GM21367 (cell line): Measurements from ENCODE around the gene SHISAL1.

Source experiments
- ATAC-seq: cut with Tn5 transposase; IDR thresholded peaks from one replicate; pipeline ENCODE4 v1.9.1; 2021; ENCODE audit not compliant: unreplicated experiment

Gene SHISAL1

DNA sequence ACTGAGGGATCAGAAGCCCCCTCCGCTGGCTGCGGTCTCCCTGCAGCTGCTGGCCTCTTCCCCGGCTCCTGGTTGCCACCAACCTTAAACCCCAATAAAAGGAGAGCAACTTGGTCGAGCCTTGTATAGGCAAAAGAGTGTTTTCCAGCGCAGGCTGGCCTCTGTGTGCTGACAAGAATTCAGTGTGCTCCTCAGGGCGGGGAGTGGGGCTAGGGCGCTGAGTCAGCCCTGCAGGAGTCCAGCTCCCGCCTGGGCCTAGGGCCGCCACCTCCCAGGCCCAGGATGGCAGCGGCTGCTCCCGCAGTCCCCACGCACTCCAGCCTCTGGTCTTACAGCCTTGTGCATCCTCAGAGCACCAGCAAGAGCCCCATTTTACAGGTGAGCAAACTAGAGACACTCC, at the start of gene SHISAL1:
TSS of gene SHISAL1 (minus strand) at position 186 of the 400 bp plus-strand sequence. CDS start 12,006 bp downstream, outside the sequence.
- no peak for ATAC-seq

DNA sequence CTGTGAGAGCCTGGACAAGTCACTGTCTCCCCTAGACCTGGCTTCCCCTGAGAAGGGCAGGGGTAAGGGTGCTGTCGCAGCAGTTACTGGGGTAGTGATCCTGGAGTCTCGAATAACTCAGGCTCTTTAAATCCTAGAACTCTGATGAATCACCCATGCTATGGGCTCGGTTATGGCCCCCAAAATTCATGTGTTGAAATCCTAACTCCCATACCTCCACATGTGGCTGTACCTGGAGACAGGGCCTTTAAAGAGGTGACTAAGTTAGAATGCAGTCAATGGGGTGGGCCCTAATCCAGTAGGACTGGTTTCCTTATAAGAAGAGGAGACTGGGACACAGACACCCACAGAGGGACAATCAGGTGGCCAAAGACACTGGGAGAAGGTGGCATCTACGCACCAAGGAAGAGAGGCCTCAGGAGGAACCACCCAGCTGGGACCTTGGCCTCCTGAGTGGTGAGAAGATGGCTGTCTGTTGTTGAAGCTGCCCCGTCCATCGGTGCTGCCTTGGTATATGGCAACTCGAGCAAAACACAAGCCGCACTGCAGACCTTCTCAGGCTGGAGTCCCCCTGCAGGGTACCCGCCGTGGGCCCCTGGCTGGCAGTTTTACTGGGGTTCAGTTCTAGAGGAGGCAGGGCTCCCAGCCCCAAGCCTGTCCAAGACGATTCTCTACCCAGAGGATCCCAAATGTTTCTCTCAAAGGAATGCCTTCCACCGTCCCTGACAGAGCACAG, 48.8 kb upstream of the SHISAL1 start:
- ATAC-seq, result no peak

DNA sequence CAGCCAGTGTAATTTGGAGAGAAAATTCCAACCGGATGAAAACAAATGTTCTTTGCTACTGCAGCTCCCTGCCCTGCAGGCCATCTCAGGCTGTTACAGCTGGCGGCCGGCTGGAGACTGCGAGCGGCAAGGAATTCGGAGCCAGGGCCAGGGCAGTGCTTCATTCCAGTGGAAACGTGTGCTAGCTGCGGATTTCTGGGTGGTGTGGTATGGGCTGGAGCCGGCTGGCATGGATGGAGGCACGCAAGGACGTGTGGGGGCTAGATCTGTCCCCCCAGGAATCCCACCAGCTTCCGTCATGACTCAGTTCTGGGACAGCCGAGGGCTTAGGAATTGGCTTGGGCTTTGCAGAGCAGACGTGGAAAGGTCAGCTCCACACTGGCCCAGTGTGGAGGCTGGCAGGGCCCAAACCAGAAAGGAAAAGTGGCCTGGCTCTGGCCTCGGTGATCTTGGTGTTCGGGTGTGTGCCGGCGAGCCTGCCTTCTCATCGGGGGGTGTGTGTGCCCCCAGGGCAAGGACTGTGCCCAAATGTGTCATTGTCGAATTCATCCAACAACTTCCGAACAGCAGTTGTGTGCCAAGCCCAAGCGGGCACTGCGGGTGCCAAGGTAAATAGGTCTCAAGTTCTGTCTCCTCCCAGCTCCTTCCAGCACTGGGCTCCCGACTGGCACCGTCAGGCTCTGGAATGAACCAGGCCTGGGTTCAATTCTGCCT, 48.1 kb upstream of the SHISAL1 start:
- no peak for ATAC-seq

- ATAC-seq, result no peak
Measured at GRCh38 chr22:44360306-44360667, 47.5 kb upstream of the SHISAL1 start.

DNA sequence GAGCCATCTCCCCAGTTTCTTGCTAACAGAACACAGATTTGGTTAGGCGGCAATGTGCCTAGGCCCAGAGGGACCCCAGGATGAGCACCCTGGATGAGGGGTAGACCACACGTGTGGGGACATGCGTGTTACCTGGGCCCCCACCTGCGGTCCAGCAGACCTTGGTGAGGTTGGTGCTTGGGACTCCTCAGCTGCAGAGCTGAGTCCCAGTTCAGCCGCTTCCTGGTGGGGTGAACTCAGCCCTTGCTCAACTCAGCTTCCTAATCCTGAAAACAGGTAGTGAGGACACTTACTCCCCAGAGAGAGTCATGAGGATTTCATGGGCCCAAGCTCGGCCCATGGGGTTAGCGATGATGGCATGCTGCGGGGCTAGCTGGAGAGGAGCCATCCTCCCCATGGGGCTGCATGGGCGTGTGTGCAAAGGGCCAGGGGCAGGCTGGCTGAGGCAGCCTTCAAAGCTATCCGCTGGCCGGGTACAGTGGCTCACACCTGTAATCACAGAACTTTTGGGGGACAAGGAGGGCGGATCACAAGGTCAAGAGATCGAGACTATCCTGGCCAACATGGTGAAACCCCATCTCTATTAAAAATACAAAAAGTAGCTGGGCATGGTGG, 46.9 kb upstream of the SHISAL1 start:
- no peak for ATAC-seq

GRCh38 chr22:44358709-44359440, 46.1 kb upstream of the SHISAL1 start:
- ATAC-seq, result no peak

- no peak for ATAC-seq
Measured at GRCh38 chr22:44357966-44358465, 45.3 kb upstream of the SHISAL1 start.

GRCh38 chr22:44357296-44357965, 44.7 kb upstream of the SHISAL1 start:
- no peak for ATAC-seq

- ATAC-seq, result no peak
Measured at GRCh38 chr22:44355716-44356070, 42.9 kb upstream of the SHISAL1 start.

- no peak for ATAC-seq
Measured at GRCh38 chr22:44354288-44354687, 41.5 kb upstream of the SHISAL1 start.

DNA sequence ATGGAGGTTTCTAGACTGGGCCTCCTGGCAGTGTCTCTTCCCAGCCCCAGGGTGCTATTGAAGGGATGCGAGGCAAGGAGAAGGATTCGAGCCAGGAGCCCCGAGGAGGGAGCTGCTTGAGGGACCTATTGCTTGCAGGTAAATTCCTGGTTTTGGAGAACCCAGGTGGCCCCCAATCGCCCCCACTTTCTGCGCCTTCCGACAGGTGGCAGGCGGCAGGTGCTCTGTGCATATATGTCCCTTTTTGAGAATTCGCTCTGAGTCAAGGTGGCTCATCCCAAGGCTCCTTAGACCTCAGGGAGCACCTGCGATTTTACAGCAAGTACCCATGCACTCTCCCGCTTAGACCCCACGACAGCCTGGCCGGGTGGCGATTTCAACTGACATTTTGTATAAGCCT, 40.3 kb upstream of the SHISAL1 start:
- ATAC-seq, result no peak

- no peak for ATAC-seq
Measured at GRCh38 chr22:44352378-44353035, 39.8 kb upstream of the SHISAL1 start.

GRCh38 chr22:44351685-44352377, 39.1 kb upstream of the SHISAL1 start:
- no peak for ATAC-seq

GRCh38 chr22:44351037-44351436, 38.3 kb upstream of the SHISAL1 start:
- ATAC-seq, result no peak

DNA sequence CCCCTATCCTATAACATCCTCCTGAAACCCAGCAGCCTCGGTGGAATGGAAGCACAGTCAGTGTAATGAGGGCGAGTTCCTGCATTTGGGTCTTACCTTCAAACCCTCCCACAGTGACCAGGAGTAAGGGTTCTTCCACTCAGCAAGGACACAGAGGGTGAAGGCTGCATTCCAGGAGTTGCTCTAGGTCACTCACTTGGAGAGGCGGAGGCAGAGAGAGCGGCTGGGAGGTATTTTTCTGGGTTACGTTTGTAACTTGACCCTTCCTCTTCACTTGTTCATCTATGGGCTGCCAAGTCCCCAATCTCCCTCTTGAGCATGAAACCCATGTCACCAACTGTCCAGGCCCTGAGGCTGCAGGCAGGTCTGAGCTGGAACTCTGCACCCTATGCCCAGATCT, 36.8 kb upstream of the SHISAL1 start:
- ATAC-seq, result no peak

DNA sequence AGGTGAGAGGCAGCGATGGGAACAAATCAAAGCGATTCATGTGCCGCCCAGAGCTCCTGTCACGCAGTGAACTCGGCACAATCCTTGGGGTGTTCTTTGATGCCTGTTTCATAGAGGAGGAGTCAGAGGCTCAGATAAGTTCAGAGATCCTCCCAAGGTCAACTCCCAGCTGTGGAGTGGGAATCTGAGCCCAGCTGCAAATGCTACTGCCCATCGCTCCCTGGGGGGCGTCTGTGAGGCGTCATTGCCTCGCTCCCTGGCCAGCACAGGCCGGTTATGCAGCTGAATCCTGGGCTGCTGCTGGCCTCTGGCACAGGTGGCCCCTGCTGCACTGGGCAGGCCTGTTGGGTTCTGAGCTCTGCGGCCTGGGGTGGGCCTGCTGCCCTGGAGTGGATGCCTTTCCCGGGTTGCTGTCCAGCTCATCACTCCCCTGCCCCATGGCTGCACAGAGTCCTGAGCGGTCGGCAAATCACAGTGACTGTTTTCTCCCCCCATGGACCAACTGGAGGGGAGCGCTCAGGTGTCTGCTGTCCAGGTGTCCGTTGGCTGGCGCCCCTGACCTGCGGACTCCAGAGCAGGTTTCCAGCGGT, 36.3 kb upstream of the SHISAL1 start:
- no peak for ATAC-seq

- no peak for ATAC-seq
Measured at GRCh38 chr22:44347549-44347948, 34.8 kb upstream of the SHISAL1 start.

DNA sequence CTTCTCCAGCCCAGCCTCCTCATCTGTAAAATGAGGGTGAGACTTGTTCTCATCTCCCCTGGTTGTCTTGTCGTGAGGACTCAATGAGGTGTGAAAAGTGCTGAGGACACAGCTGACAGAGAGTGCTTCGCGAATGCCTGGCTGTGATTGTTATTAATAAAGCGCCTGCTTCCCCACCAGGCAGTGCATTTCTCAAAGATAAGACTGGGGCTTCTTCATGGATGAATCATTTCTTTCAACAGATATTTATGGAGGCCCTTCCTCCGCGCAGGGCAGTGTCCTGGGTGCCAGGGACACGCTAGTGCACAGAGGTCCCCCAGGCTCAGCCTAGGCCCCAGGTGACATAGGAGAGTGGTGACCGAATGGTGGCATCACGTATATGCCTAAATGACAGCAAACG, 34.3 kb upstream of the SHISAL1 start:
- no peak for ATAC-seq

DNA sequence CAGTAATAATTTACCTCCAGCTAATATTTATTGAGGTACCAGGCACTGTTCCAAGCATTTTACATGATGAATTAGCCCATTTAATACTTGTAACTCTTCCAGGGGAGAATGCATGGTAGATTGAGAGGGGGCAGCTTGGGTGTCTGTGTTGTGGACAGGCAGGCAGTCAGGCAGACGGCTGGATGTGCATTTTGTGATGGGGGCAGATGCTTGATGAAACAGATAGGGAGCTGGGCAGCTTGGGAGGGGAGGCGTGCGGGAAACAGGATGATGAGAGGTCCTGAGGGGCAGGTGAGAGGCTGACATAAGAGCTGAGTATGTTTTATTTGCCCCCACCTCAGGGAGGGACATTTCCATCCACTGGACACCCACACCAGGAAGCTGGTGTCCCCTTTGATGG, 33.1 kb upstream of the SHISAL1 start:
- ATAC-seq, result no peak
